NCI-H2196 treated with DMSO at 0.1 percent for 48 hours (cell line): Measurements from ENCODE around the gene ZNF532.

Source experiments
- DNase-seq: peaks from one replicate; lab custom pipeline; 2025; ENCODE audit not compliant: unreplicated experiment; lab: John Stamatoyannopoulos, UW

Gene ZNF532

GRCh38 chr18:59033974-59034373, 169.3 kb downstream of the ZNF532 start:
- no peak for DNase-seq

- no peak for DNase-seq
Observed at GRCh38 chr18:59035591-59035990, 170.9 kb downstream of the ZNF532 start.
